ENCODE measurements around the gene AMOTL1.

AMOTL1 gene

GRCh38 chr11:94825481-94825880 is 57.3 kb downstream of the AMOTL1 start:
- no peak overlapping the region for H3K27ac ChIP-seq (ENCODE audit: low read depth, low read length)
- no peak for TF ChIP-seq CTCF (IDR thresholded peaks at IDR 0.05; ENCODE audit: low read depth, low read length, poor library complexity, severe bottlenecking)
- TF ChIP-seq EZH2phosphoT487 (IDR thresholded peaks at IDR 0.05; ENCODE audit: borderline replicate concordance, low read length): no peak
- no peaks in the 10 kb centered on the region for H3K36me3 ChIP-seq (ENCODE audit: control insufficient read depth, low read length)
- no peaks in the 10 kb centered on the region for H3K79me2 ChIP-seq (ENCODE audit: control insufficient read depth, low read length)
- no peaks in the 10 kb centered on the region; the same call in 1 of the 2 replicates for H3K27me3 ChIP-seq (ENCODE audit: control insufficient read depth, low read length)
- no peak overlapping the region for H3K4me3 ChIP-seq (ENCODE audit: low read length)
- no peaks in the 10 kb centered on the region for H3K4me1 ChIP-seq (ENCODE audit: control insufficient read depth, low read length)
- no peaks in the 10 kb centered on the region for H4K20me1 ChIP-seq (ENCODE audit: control insufficient read depth, insufficient read depth, low read depth, low read length)
- no peaks in the 10 kb centered on the region for H3K9me2 ChIP-seq (replicated peaks; ENCODE audit: control insufficient read depth, low read length)
- no peaks in the 10 kb centered on the region for H3K9me3 ChIP-seq (ENCODE audit: control insufficient read depth, insufficient read depth, low read length)
- H3K4me2 ChIP-seq (ENCODE audit: low read length): no peak overlapping the region
- no peaks in the 10 kb centered on the region for H3F3A ChIP-seq (ENCODE audit: control insufficient read depth, insufficient read depth)

- no peaks in the 10 kb centered on the region for H3K36me3 ChIP-seq (ENCODE audit: control insufficient read depth, low read length)
These were observed 58.3 kb downstream of the AMOTL1 start for GRCh38 chr11:94826415-94826814.

GRCh38 chr11:94828088-94828487 is 59.9 kb downstream of the AMOTL1 start:
- Histone ChIP-seq H3K9me3 (ENCODE audit: control insufficient read depth, insufficient read depth, low read length) (no peaks in the 10 kb centered on the region), H3K27ac (ENCODE audit: low read depth, low read length) (no peak overlapping the region), H3K36me3 (ENCODE audit: control insufficient read depth, low read length) (no peaks in the 10 kb centered on the region), H3K9me2 (replicated peaks; ENCODE audit: control insufficient read depth, low read length) (no peaks in the 10 kb centered on the region), H3F3A (ENCODE audit: control insufficient read depth, insufficient read depth) (no peaks in the 10 kb centered on the region), H3K79me2 (ENCODE audit: control insufficient read depth, low read length) (no peaks in the 10 kb centered on the region), H3K27me3 (ENCODE audit: control insufficient read depth, low read length) (no peaks in the 10 kb centered on the region; the same call in 1 of the 2 replicates), H4K20me1 (ENCODE audit: control insufficient read depth, insufficient read depth, low read depth, low read length) (no peaks in the 10 kb centered on the region), H3K4me2 (ENCODE audit: low read length) (no peak overlapping the region), H3K4me1 (ENCODE audit: control insufficient read depth, low read length) (no peaks in the 10 kb centered on the region), H3K4me3 (ENCODE audit: low read length) (no peak overlapping the region)
- TF ChIP-seq CTCF (IDR thresholded peaks at IDR 0.05; ENCODE audit: low read depth, low read length, poor library complexity, severe bottlenecking) (no peak), EZH2phosphoT487 (IDR thresholded peaks at IDR 0.05; ENCODE audit: borderline replicate concordance, low read length) (no peak)

More at GRCh38 chr11:94826415-94826814, 58.3 kb downstream of the AMOTL1 start:
- Histone ChIP-seq H3K9me2 (replicated peaks; ENCODE audit: control insufficient read depth, low read length) (no peaks in the 10 kb centered on the region), H3K79me2 (ENCODE audit: control insufficient read depth, low read length) (no peaks in the 10 kb centered on the region), H3K4me3 (ENCODE audit: low read length) (no peak overlapping the region), H3K27me3 (ENCODE audit: control insufficient read depth, low read length) (no peaks in the 10 kb centered on the region; the same call in 1 of the 2 replicates), H3K27ac (ENCODE audit: low read depth, low read length) (no peak overlapping the region), H3K4me2 (ENCODE audit: low read length) (no peak overlapping the region), H4K20me1 (ENCODE audit: control insufficient read depth, insufficient read depth, low read depth, low read length) (no peaks in the 10 kb centered on the region), H3F3A (ENCODE audit: control insufficient read depth, insufficient read depth) (no peaks in the 10 kb centered on the region), H3K9me3 (ENCODE audit: control insufficient read depth, insufficient read depth, low read length) (no peaks in the 10 kb centered on the region), H3K4me1 (ENCODE audit: control insufficient read depth, low read length) (no peaks in the 10 kb centered on the region)
- TF ChIP-seq EZH2phosphoT487 (IDR thresholded peaks at IDR 0.05; ENCODE audit: borderline replicate concordance, low read length) (no peak), CTCF (IDR thresholded peaks at IDR 0.05; ENCODE audit: low read depth, low read length, poor library complexity, severe bottlenecking) (no peak)

Measured in DOHH2 (cell line).